Fibroblast of skin of right biceps (primary cell): Measurements from ENCODE around the gene ZNF503.
"Not testable (repeated sequence)": the region's sequence is repeated elsewhere in the genome, so short reads cannot be mapped to it uniquely, and the experiment has no call there.

Source experiments
- DNase-seq: peaks from one replicate; pipeline ENCODE4 v3.0.0-alpha.2; 2013

Gene ZNF503

GRCh38 chr10:75395066-75395931 is 6.3 kb downstream of the ZNF503 start:
- DNase-seq = peak; percentile 65

- DNase-seq = no peak
Observed at GRCh38 chr10:75394221-75394620, 7.3 kb downstream of the ZNF503 start.

GRCh38 chr10:75392744-75393143 is 8.8 kb downstream of the ZNF503 start:
- no peak for DNase-seq

GRCh38 chr10:75392271-75392670 is 9.3 kb downstream of the ZNF503 start:
- no peak for DNase-seq

GRCh38 chr10:75390178-75390577 is 11.4 kb downstream of the ZNF503 start:
- no peak for DNase-seq

GRCh38 chr10:75388082-75388481 is 13.5 kb downstream of the ZNF503 start:
- no peak for DNase-seq

GRCh38 chr10:75386128-75386527 is 15.4 kb downstream of the ZNF503 start:
- DNase-seq = no peak

- no peak for DNase-seq
Observed at GRCh38 chr10:75379817-75380216, 21.7 kb downstream of the ZNF503 start.

- peak; percentile 26 for DNase-seq
Observed at GRCh38 chr10:75379212-75379724, 22.3 kb downstream of the ZNF503 start.

- no peak for DNase-seq
Observed at GRCh38 chr10:75378379-75378778, 23.2 kb downstream of the ZNF503 start.

GRCh38 chr10:75377869-75378268 is 23.7 kb downstream of the ZNF503 start:
- DNase-seq = no peak

GRCh38 chr10:75375838-75376237 is 25.7 kb downstream of the ZNF503 start:
- no peak for DNase-seq

GRCh38 chr10:75371010-75371409 is 30.6 kb downstream of the ZNF503 start:
- no peak for DNase-seq

GRCh38 chr10:75369838-75370237 is 31.7 kb downstream of the ZNF503 start:
- not testable (repeated sequence) for DNase-seq

GRCh38 chr10:75367901-75368300 is 33.7 kb downstream of the ZNF503 start:
- DNase-seq = no peak

GRCh38 chr10:75367021-75367487 is 34.5 kb downstream of the ZNF503 start:
- DNase-seq = no peak

- no peak for DNase-seq
Observed at GRCh38 chr10:75363431-75363830, 38.1 kb downstream of the ZNF503 start.

GRCh38 chr10:75359876-75360275 is 41.7 kb downstream of the ZNF503 start:
- peak; percentile 9 for DNase-seq

- peak; percentile 90 for DNase-seq
Observed at GRCh38 chr10:75358835-75359421, 42.6 kb downstream of the ZNF503 start.

GRCh38 chr10:75358132-75358531 is 43.4 kb downstream of the ZNF503 start:
- DNase-seq = no peak

GRCh38 chr10:75357500-75357899 is 44.1 kb downstream of the ZNF503 start:
- DNase-seq = no peak

GRCh38 chr10:75356484-75356883 is 45.1 kb downstream of the ZNF503 start:
- DNase-seq = no peak

- DNase-seq = peak; percentile 14
Observed at GRCh38 chr10:75355706-75356105, 45.9 kb downstream of the ZNF503 start.

GRCh38 chr10:75353183-75353582 is 48.4 kb downstream of the ZNF503 start:
- no peak for DNase-seq
